GM23338 (cell line): ENCODE results near the gene DIO3. TPM values are rescaled to one million over a fixed set of nuclear protein-coding genes. Genes with fewer than 3 reads are reported as not detected.

Experiments used
- ATAC-seq: fragments of 200-7000 bp; cut with Tn5 transposase; 3 replicates; pipeline ENCODE4 v1.9.1; 2020
- DNase-seq: peaks from one replicate; pipeline ENCODE4 v3.0.0-alpha.2; 2015; ENCODE audit warnings: low spot score
- H2AFZ ChIP-seq: fragments of 200-600 bp; sonication (generic); 2 replicates; pipeline ENCODE4 v1.8.0; 2016; ENCODE audit warnings: antibody characterized with exemption, mild to moderate bottlenecking, moderate library complexity
- H3F3A ChIP-seq: fragments of 200-600 bp; sonication (generic); replicated peaks from 2 replicates; pipeline ENCODE4 v1.8.0; 2017; ENCODE audit warnings: antibody characterized with exemption, mixed run types, low read depth
- H3K27ac ChIP-seq: fragments of 200-600 bp; sonication (generic); 2 replicates; pipeline ENCODE4 v1.6.1; 2016; ENCODE audit warnings: low read depth
- H3K27me3 ChIP-seq: fragments of 200-600 bp; sonication (generic); 2 replicates; pipeline ENCODE4 v1.8.0; 2016; ENCODE audit warnings: mild to moderate bottlenecking, mixed run types, moderate library complexity; ENCODE audit not compliant: insufficient read depth
- H3K36me3 ChIP-seq: fragments of 200-600 bp; sonication (generic); 2 replicates; pipeline ENCODE4 v1.8.0; 2016; ENCODE audit warnings: mild to moderate bottlenecking; ENCODE audit not compliant: insufficient read depth
- H3K4me1 ChIP-seq: fragments of 200-600 bp; sonication (generic); 2 replicates; pipeline ENCODE4 v1.8.0; 2016; ENCODE audit warnings: mild to moderate bottlenecking, moderate library complexity; ENCODE audit not compliant: insufficient read depth
- H3K4me2 ChIP-seq: fragments of 200-600 bp; sonication (generic); 2 replicates; pipeline ENCODE4 v1.7.1; 2017; ENCODE audit warnings: mixed run types
- H3K4me3 ChIP-seq: fragments of 200-600 bp; sonication (generic); 2 replicates; pipeline ENCODE4 v1.6.1; 2016; ENCODE audit warnings: mixed run types
- H3K79me2 ChIP-seq: fragments of 200-600 bp; sonication (generic); replicated peaks from 2 replicates; pipeline ENCODE4 v1.8.0; 2017; ENCODE audit warnings: mild to moderate bottlenecking; ENCODE audit not compliant: insufficient read depth
- H3K9me2 ChIP-seq: fragments of 200-600 bp; sonication (generic); 2 replicates; pipeline ENCODE4 v1.8.0; 2017; ENCODE audit not compliant: insufficient read depth
- H4K20me1 ChIP-seq: fragments of 200-600 bp; sonication (generic); replicated peaks from 2 replicates; pipeline ENCODE4 v1.8.0; 2017; ENCODE audit warnings: mild to moderate bottlenecking; ENCODE audit not compliant: insufficient read depth
- H3K27ac Mint-ChIP-seq: 2 replicates; pipeline ENCODE4 v1.8.0; 2020; ENCODE audit warnings: inconsistent platforms, mild to moderate bottlenecking, moderate library complexity, mixed read lengths
- H3K27me3 Mint-ChIP-seq: 3 replicates; pipeline ENCODE4 v1.8.0; 2022; ENCODE audit warnings: low read depth, mild to moderate bottlenecking, moderate library complexity, mixed read lengths, inconsistent platforms; ENCODE audit not compliant: insufficient read depth, poor library complexity
- H3K36me3 Mint-ChIP-seq: 3 replicates; pipeline ENCODE4 v1.8.0; 2021; ENCODE audit warnings: low read depth, mild to moderate bottlenecking, inconsistent platforms, moderate library complexity, mixed read lengths
- H3K4me1 Mint-ChIP-seq: 3 replicates; pipeline ENCODE4 v1.8.0; 2020; ENCODE audit warnings: mild to moderate bottlenecking, inconsistent platforms, mixed read lengths
- H3K4me3 Mint-ChIP-seq: 3 replicates; pipeline ENCODE4 v1.8.0; 2021; ENCODE audit warnings: moderate library complexity, mild to moderate bottlenecking, inconsistent platforms, mixed read lengths
- H3K9me3 Mint-ChIP-seq: 3 replicates; pipeline ENCODE4 v1.8.0; 2020; ENCODE audit warnings: moderate library complexity, mild to moderate bottlenecking, inconsistent platforms, mixed read lengths
- CREB1 ChIP-seq: fragments of 250-450 bp; sonication (Bioruptor Pico); IDR thresholded peaks from 2 replicates; pipeline ENCODE4 v1.5.0; 2020; ENCODE audit warnings: low read depth, mild to moderate bottlenecking, moderate library complexity
- CTCF ChIP-seq, 2 experiments: fragments of 200-600 bp in 1 of 2; sonication (generic) in 1 of 2; conservative IDR thresholded peaks; 2 replicates each; pipeline versions ENCODE4 v1.5.1 to v1.6.1; 2016 to 2017; ENCODE audit warnings: antibody characterized with exemption in 2 of 2, low read depth in 2 of 2, mild to moderate bottlenecking in 2 of 2, moderate library complexity in 1 of 2
- ETS1 ChIP-seq: IDR thresholded peaks from 2 replicates; pipeline ENCODE4 v1.6.1; 2016; ENCODE audit warnings: antibody characterized with exemption
- EZH2 ChIP-seq: fragments of 200-600 bp; sonication (generic); IDR thresholded peaks from one replicate; pipeline ENCODE4 v1.8.0; 2017; ENCODE audit warnings: antibody characterized with exemption, mild to moderate bottlenecking, low read depth; ENCODE audit not compliant: unreplicated experiment
- EZH2phosphoT487 ChIP-seq: fragments of 200-600 bp; sonication (generic); IDR thresholded peaks from one replicate; pipeline ENCODE4 v1.8.1; 2018; ENCODE audit warnings: antibody characterized with exemption; ENCODE audit not compliant: unreplicated experiment
- JUNB ChIP-seq: IDR thresholded peaks from one replicate; pipeline ENCODE4 v1.6.1; 2016; ENCODE audit warnings: antibody characterized with exemption; ENCODE audit not compliant: unreplicated experiment
- NANOG ChIP-seq: IDR thresholded peaks from 2 replicates; pipeline ENCODE4 v1.6.1; 2016; ENCODE audit warnings: antibody characterized with exemption, borderline replicate concordance
- POLR2AphosphoS5 ChIP-seq: IDR thresholded peaks from 2 replicates; pipeline ENCODE4 v1.6.1; 2016; ENCODE audit warnings: antibody characterized with exemption, low read depth
- REST ChIP-seq: IDR thresholded peaks from one replicate; pipeline ENCODE4 v1.6.1; 2018; ENCODE audit warnings: antibody characterized with exemption; ENCODE audit not compliant: unreplicated experiment
- STAT1 ChIP-seq: IDR thresholded peaks from one replicate; pipeline ENCODE4 v1.6.1; 2016; ENCODE audit warnings: antibody characterized with exemption; ENCODE audit not compliant: unreplicated experiment
- ZNF114 ChIP-seq: fragments of 250-450 bp; sonication (Bioruptor Pico); IDR thresholded peaks from 2 replicates; pipeline ENCODE4 v1.5.0; 2020; ENCODE audit warnings: mild to moderate bottlenecking, moderate library complexity
- ZNF331 ChIP-seq: fragments of 250-450 bp; sonication (Bioruptor Pico); IDR thresholded peaks from 2 replicates; pipeline ENCODE4 v1.5.0; 2020; ENCODE audit warnings: low read depth, mild to moderate bottlenecking, moderate library complexity
- ZNF462 ChIP-seq: fragments of 250-450 bp; sonication (Bioruptor Pico); IDR thresholded peaks from 2 replicates; pipeline ENCODE4 v1.5.0; 2020; ENCODE audit warnings: mild to moderate bottlenecking, moderate library complexity
- polyA plus RNA-seq: library from polyadenylated mRNA; unstranded; fragments of >200 nt; fragmentation: Nextera tagmentation; extraction: Ambion mirVana; gene quantifications from 2 replicates; pipeline ENCODE4 v1.2.1, GENCODE V29; 2016
- total RNA-seq: library from RNA; depleted of rRNA; stranded (reverse); fragments of >200 nt; shearing (Covaris generic); gene quantifications from 2 replicates; pipeline ENCODE4 v1.2.3, GENCODE V29; 2014

The DIO3 gene
- total and polyA plus RNA-seq, 2 experiments from 2014 or later: 0.10 to 0.28 TPM

- no peaks in the 10 kb centered on the region for H3K4me1 ChIP-seq
- H3K27ac ChIP-seq: no peak overlapping the region
- Mint-ChIP-seq H3K9me3 (peaks cover 16% of the 10 kb centered on the region; the same call in 2 of the 3 replicates), H3K27ac (no peak overlapping the region), H3K4me1 (no peaks in the 10 kb centered on the region), H3K27me3 (peaks cover 11% of the 10 kb centered on the region), H3K4me3 (no peak overlapping the region), H3K36me3 (no peaks in the 10 kb centered on the region)
- DNase-seq (peak; percentile 7), ATAC-seq (peak; percentile 45; the same call in 1 of the 3 replicates)
- H3K27me3 ChIP-seq: no peaks in the 10 kb centered on the region
- H3K79me2 ChIP-seq: no peaks in the 10 kb centered on the region
- H3K36me3 ChIP-seq: no peaks in the 10 kb centered on the region
- H3K4me2 ChIP-seq: no peak overlapping the region
- H3K9me2 ChIP-seq: no peaks in the 10 kb centered on the region
- H4K20me1 ChIP-seq: no peaks in the 10 kb centered on the region
- H3K4me3 ChIP-seq: no peak overlapping the region
- H3F3A ChIP-seq: no peaks in the 10 kb centered on the region
- H2AFZ ChIP-seq: no peak overlapping the region
- TF ChIP-seq STAT1 (no peak), ZNF462 (CRISPR knock-in tag) (no peak), ETS1 (no peak), NANOG (no peak), ZNF114 (no peak), ZNF331 (CRISPR knock-in tag) (no peak), CTCF (conservative IDR thresholded peaks at IDR 0.05; ENCODE audit: low read depth in 2 of 2) (no peak), REST (no peak), JUNB (no peak), POLR2AphosphoS5 (no peak), EZH2 (no peak), CREB1 (CRISPR knock-in tag) (no peak), EZH2phosphoT487 (no peak)
These were observed 40.5 kb downstream of the DIO3 start for GRCh38 chr14:101601606-101602465.
